Brain microvascular endothelial cell (primary cell): ENCODE data around the gene TXNRD2.
"Not testable (repeated sequence)": the region's sequence is repeated elsewhere in the genome, so short reads cannot be mapped to it uniquely, and the experiment has no call there.

Source experiments
- DNase-seq: peaks from one replicate; pipeline ENCODE4 v3.0.0-alpha.2; 2020
- H3K27ac ChIP-seq: fragments of 250-450 bp; sonication (Bioruptor Pico); 2 replicates; pipeline ENCODE4 v1.5.1; 2020; ENCODE audit warnings: mild to moderate bottlenecking, moderate library complexity
- H3K27me3 ChIP-seq: fragments of 250-450 bp; sonication (Bioruptor Pico); replicated peaks from 2 replicates; pipeline ENCODE4 v1.5.1; 2020; ENCODE audit warnings: mild to moderate bottlenecking
- H3K36me3 ChIP-seq: fragments of 250-450 bp; sonication (Bioruptor Pico); replicated peaks from 2 replicates; pipeline ENCODE4 v1.5.1; 2020; ENCODE audit warnings: mild to moderate bottlenecking
- H3K4me3 ChIP-seq: 2 replicates; pipeline ENCODE4 v1.5.1; 2011; ENCODE audit warnings: low read depth, mild to moderate bottlenecking, control low read depth, low read length, moderate library complexity
- CTCF ChIP-seq: IDR thresholded peaks from 2 replicates; pipeline ENCODE4 v1.5.1; 2011; ENCODE audit warnings: low read depth, mild to moderate bottlenecking, moderate library complexity, low read length, control low read depth, inconsistent platforms; ENCODE audit errors: missing control alignments
- in situ Hi-C: cut with HindIII; loops from 2 replicates; pipeline ENCODE4 v1.10.0; 2017; ENCODE audit warnings: low sequenced_read_pairs, low pct_ligation_motif_present

The TXNRD2 gene

GRCh38 chr22:19942157-19943081 lies 801 bp upstream of the TXNRD2 start:
- H3K27ac ChIP-seq, result peak overlapping the region; percentile 97
- in situ Hi-C loops, result no loop called here

GRCh38 chr22:19940536-19941364 lies 868 bp downstream of the TXNRD2 start:
- TF ChIP-seq CTCF, result no peak
- no peaks in the 10 kb centered on the region for H3K27me3 ChIP-seq
- DNase-seq, result no peak
- peak overlapping the region; percentile 79 for H3K4me3 ChIP-seq
- peak overlapping the region; percentile 97 for H3K27ac ChIP-seq
- in situ Hi-C loops, result no loop called here
- no peaks in the 10 kb centered on the region for H3K36me3 ChIP-seq

More at GRCh38 chr22:19942157-19943081, 801 bp upstream of the TXNRD2 start:
- DNase-seq, result peak; percentile 56
- no peak for TF ChIP-seq CTCF
- no peaks in the 10 kb centered on the region for H3K36me3 ChIP-seq
- no peaks in the 10 kb centered on the region for H3K27me3 ChIP-seq
- peak overlapping the region; percentile 79 for H3K4me3 ChIP-seq

GRCh38 chr22:19937616-19938473 lies 3.8 kb downstream of the TXNRD2 start:
- no peaks in the 10 kb centered on the region for H3K36me3 ChIP-seq
- no peaks in the 10 kb centered on the region for H3K27me3 ChIP-seq
- H3K4me3 ChIP-seq, result no peak overlapping the region
- TF ChIP-seq CTCF, result no peak
- H3K27ac ChIP-seq, result no peak overlapping the region
- in situ Hi-C loops, result no loop called here
- DNase-seq, result no peak

GRCh38 chr22:19936513-19936912 lies 5.1 kb downstream of the TXNRD2 start:
- Histone ChIP-seq H3K27me3 (no peaks in the 10 kb centered on the region), H3K36me3 (no peaks in the 10 kb centered on the region), H3K27ac (no peak overlapping the region), H3K4me3 (no peak overlapping the region)
- no peak for TF ChIP-seq CTCF
- DNase-seq, result no peak
- in situ Hi-C loops, result no loop called here

GRCh38 chr22:19935123-19935718 lies 6.4 kb downstream of the TXNRD2 start:
- H3K27me3 ChIP-seq, H3K36me3 ChIP-seq, DNase-seq, H3K27ac ChIP-seq, in situ Hi-C loops, H3K4me3 ChIP-seq: not testable (repeated sequence)
